CD4-positive, alpha-beta T cell treated with Interleukin-6 for 4 hours (primary cell): ENCODE data around the gene DMC1.
"Not testable (repeated sequence)": the region's sequence is repeated elsewhere in the genome, so short reads cannot be mapped to it uniquely, and the experiment has no call there.

Experiments
- DNase-seq: peaks from one replicate; pipeline ENCODE4 v3.0.0-alpha.2; 2020; ENCODE audit warnings: mixed read lengths

Gene DMC1

DNA sequence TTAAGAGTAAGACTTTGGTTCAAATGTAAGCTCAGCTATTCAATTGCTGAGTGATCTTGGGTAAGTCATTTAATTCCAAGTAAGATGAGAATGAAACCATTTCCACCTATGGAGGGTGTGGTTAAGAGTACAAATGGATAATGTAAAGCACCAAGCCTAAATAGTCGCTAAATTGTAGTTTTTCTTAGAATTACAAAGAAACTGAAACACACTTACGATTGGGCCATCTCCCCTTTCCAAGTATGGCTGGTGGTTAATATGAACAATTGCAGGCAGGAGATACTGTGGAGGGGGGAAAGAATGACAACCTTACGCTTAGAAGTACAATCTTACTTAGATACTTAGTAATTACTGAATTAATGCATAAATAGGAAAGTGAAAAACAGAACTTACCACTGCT lies 72.1 kb downstream of the DMC1 start:
- DNase-seq = no peak

DNA sequence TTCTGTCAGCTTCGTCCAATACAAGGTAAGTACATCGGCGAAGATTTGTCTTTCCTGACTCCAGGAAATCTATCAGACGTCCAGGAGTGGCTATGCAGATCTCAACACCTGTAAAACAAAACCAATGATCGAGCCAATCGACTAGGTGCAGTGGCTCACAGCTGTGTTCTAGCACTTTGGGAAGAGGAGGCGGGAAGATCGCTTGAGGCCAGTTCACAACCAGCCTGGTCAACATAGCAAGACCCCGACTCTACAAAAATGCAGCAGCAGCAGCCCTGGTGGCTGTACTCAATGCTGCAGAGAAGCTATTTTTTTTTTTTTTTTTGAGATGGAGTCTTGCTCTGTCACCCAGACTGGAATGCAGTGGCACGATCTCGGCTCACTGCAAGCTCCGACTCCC lies 75.0 kb downstream of the DMC1 start:
- no peak for DNase-seq

DNA sequence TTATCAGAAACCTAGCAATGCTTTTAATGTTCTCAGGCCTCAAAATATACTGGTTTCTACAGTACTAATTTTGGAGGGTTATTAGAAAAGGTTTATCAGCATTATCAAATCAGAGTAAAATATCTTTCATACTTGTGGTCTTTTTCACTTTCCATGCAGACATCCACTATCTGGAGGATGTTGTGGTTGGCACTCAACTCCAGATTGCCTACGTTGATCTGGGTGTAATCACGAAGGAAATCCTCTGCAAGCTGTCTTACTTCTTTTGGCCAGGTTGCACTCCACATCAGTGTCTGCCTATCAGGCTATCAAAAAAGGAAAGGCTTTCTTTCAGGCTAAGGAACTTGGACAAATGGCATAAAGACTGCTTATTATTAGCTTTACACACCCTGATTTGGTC lies 75.5 kb downstream of the DMC1 start:
- no peak for DNase-seq

DNA sequence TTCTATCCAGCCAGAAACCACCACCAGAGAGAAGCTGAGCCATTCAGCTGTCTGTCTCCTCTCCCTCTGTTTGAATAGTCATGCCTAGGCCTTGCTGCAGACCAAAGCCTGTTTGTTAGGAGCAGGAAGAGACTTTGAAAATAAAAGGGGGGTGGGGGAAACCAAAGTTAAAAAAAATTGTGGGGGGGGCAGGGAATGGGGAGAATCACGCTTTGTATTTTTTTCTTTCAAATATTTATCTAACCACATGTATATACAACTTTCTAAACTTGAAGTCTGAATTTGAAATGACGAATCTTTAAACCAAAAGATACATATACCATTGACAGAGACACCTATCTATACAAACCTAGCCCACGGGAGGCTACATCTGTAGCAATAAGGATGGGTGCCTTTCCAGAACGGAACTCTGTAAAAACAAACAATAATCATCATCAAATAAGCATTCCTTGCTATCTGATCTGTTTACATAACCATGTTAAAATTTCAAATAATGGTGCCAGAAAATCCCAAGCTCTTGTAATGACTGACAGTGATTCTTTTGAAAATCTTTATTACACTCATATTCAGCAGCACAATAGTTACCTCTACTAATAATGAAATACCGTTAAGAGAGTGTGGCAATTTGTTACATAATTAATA lies 78.2 kb downstream of the DMC1 start:
- DNase-seq = no peak

DNA sequence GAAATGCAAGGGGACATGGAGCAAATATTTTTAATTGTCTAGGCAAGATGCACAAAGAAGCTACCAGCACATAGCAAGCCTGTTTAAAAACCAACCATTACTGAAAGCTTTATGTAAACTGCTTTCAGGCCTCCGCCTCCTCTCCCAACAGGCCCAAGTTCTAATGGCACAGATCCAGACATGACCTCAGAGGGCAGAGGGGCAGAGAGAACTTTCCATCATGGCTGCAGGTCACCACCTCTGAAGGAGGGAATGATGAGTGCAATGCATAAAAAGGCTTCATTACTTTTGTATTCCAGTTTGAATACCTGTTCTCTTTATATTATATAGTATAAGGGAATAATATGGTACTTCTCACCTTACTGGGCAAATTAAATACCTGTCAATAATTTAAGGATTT lies 79.1 kb downstream of the DMC1 start:
- no peak for DNase-seq

GRCh38 chr22:38490475-38490874 lies 79.5 kb downstream of the DMC1 start:
- no peak for DNase-seq

- DNase-seq = no peak
Observed at GRCh38 chr22:38489561-38490145, 80.3 kb downstream of the DMC1 start.

DNA sequence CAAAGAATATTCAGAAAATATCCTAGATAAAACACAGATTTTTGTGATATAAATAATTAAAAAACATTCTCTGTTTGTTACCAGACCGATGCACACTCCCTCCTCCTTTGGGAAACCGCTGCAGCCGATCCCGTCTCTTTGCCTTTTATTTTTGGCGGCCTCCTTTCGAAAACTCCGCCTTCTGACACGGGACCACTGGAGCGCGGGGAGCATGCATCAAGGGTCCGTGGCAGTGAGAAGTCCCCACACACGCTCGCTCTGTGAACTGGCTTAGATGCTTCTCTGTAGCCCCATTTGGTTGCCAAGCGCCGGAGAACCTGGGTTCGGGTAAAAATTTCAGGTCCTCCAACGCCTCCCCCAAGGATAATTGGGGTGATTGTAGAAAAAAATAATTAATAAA lies 80.8 kb downstream of the DMC1 start:
- no peak for DNase-seq

- no peak for DNase-seq
Observed at GRCh38 chr22:38487946-38488345, 82.0 kb downstream of the DMC1 start.

- no peak for DNase-seq
Observed at GRCh38 chr22:38485783-38486182, 84.2 kb downstream of the DMC1 start.

DNA sequence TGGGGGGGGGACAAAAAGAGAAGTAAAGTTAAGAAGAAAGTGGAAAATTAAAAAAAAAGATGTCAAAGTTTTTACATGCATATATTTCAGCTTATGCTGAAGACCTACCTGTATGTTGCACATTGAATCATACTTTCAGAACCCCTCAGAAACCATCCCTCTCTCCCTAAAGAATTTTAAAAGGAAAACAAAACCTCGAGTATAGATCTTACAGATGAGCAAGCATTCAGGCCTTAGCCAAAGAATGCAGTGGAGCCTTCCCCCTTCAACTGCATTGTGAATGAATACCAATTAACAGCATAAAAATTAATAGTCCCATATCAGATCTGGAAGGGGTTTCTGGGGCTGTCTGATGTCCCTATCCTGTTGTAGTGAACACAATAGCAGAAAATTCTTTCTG lies 85.7 kb downstream of the DMC1 start:
- DNase-seq = no peak

- DNase-seq = no peak
Observed at GRCh38 chr22:38482662-38483308, 87.2 kb downstream of the DMC1 start.

DNA sequence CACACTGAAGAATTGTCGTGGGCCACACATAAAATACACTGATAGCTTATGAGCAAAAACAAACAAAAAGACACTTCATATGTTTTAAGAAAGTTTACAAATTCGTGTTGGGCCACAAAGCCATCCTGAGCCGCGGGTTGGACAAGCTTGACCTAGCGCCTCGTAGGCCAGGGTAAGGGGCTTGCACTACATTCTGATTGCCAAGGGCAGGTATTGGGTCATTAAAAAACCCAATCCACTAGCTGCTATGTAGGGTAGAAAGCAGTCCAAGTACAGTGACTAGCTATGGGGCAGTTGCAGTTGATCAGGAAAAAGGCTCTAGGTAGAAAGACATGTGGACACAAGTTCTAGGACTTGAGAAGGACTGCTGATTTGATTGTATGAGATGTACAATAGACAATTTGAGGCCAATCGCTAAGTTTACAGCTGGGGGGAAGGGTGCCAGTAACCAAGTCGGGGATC lies 88.1 kb downstream of the DMC1 start:
- DNase-seq = no peak

GRCh38 chr22:38481162-38481870 lies 88.7 kb downstream of the DMC1 start:
- DNase-seq = no peak

DNA sequence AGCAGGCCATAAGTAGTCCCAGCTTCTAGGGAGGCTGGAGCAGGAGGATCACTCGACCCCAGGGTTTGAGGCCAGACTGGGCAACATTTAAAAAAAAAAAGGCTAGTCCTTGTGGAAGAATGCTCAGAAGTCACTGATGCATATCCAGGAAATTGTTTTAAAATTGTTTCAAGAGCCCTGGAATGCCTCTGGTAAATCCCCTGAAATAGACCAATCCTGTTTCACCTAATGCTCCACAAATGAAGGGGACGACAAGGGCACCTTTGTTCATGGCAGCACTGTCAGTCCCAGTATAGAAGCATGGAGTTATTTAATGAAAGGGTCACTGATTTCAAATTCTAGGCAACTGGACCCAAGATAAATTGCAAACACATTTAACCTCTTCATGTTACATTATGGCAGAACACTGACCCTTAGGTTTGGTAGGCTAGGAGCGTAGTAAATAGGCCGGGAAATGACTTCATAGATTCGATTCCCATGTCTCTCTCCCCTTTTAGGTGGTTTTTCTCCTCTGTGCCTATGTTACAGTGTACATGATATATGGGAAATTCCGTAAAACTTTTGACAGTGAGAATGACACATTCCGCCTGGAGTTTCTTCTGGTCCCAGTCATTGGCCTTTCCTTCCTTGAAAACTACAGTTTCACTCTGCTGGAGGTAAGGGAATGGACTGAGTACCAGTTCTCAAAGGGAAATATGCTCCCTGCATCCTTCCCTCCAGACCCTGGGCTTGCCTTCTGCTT lies 90.7 kb downstream of the DMC1 start:
- no peak for DNase-seq

- DNase-seq = no peak
Observed at GRCh38 chr22:38477585-38477984, 92.4 kb downstream of the DMC1 start.

GRCh38 chr22:38474003-38474607 lies 95.9 kb downstream of the DMC1 start:
- no peak for DNase-seq

DNA sequence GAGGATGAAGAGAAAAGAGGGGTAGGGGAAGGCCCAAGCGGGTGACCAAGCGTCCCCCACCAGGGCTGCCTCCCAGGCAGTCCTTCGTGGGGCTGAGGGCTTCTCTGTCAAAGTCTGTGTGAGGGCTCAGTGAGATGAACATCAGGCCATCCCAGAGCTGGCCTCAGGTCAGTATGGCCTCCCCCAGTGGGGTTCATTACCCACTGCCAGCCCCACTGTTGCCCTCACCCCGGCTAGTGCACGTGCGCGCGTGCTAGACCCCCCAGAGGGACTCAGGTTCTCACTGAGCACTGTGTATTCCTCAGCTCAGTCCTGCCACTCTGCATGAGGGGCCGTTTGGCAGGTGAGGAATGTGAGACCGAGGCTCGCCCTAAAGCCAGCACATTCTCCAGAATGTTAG lies 98.7 kb downstream of the DMC1 start:
- no peak for DNase-seq

DNA sequence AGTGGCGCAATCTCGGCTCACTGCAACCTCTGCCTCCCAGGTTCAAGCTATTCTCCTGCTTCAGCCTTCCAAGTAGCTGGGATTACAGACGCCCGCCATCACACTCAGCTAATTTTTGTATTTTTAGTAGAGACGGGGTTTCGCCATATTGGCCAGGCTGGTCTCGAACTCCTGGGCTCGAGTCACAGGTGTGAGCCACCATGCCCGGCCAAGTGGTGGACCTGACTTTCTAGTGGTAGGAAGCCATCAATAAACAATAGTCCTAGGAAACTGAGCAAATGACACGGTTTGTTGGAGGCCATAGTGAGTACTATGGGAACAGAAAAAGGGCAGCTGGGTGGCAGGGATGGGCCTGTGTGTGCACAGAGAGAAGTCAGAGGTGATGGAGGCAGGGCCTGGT lies 99.8 kb downstream of the DMC1 start:
- not testable (repeated sequence) for DNase-seq

- no peak for DNase-seq
Observed at GRCh38 chr22:38469306-38469781, 100.6 kb downstream of the DMC1 start.
